SK-N-SH treated with all-trans-retinoic acid at 6 μM for 48 hours (cell line): Measurements from ENCODE around the gene LTBP4.

Source experiments
- ATAC-seq: fragments of 200-7000 bp; cut with Tn5 transposase; 3 replicates; pipeline ENCODE4 v1.9.1; 2020; ENCODE audit warnings: mild to moderate bottlenecking, moderate library complexity
- ARNTL ChIP-seq: fragments of 450-650 bp; formaldehyde crosslinking; IDR thresholded peaks from 2 replicates; pipeline ENCODE4 v1.5.0; 2020; ENCODE audit warnings: low read depth, mild to moderate bottlenecking, moderate library complexity, borderline replicate concordance
- BACH2 ChIP-seq: fragments of 250-450 bp; sonication (Bioruptor Pico); IDR thresholded peaks from 2 replicates; pipeline ENCODE4 v1.9.0; 2021; ENCODE audit warnings: mild to moderate bottlenecking, borderline replicate concordance
- CREB5 ChIP-seq: fragments of 250-450 bp; sonication (Bioruptor Pico); IDR thresholded peaks from 2 replicates; pipeline ENCODE4 v1.5.1; 2020; ENCODE audit warnings: low read depth, mild to moderate bottlenecking, moderate library complexity
- CSDC2 ChIP-seq: fragments of 250-450 bp; sonication (Bioruptor Pico); IDR thresholded peaks from 2 replicates; pipeline ENCODE4 v1.5.0; 2020; ENCODE audit warnings: mild to moderate bottlenecking, moderate library complexity
- GLIS3 ChIP-seq: fragments of 250-450 bp; sonication (Bioruptor Pico); IDR thresholded peaks from 2 replicates; pipeline ENCODE4 v1.5.0; 2020; ENCODE audit warnings: mild to moderate bottlenecking, moderate library complexity
- ISL1 ChIP-seq: fragments of 250-450 bp; sonication (Bioruptor Pico); IDR thresholded peaks from 2 replicates; pipeline ENCODE4 v2.1.2; 2022; ENCODE audit warnings: mild to moderate bottlenecking, moderate library complexity
- OSR1 ChIP-seq: fragments of 250-450 bp; sonication (Bioruptor Pico); IDR thresholded peaks from 2 replicates; pipeline ENCODE4 v1.8.0; 2022; ENCODE audit warnings: moderate library complexity, mild to moderate bottlenecking, inconsistent platforms
- PATZ1 ChIP-seq: fragments of 250-450 bp; sonication (Bioruptor Pico); IDR thresholded peaks from 2 replicates; pipeline ENCODE4 v1.8.0; 2020; ENCODE audit warnings: mild to moderate bottlenecking, moderate library complexity, borderline replicate concordance
- RARB ChIP-seq: fragments of 250-450 bp; sonication (Bioruptor Pico); IDR thresholded peaks from 2 replicates; pipeline ENCODE4 v1.8.0; 2021; ENCODE audit warnings: mild to moderate bottlenecking, moderate library complexity
- SNAI2 ChIP-seq: fragments of 250-450 bp; sonication (Bioruptor Pico); IDR thresholded peaks from 2 replicates; pipeline ENCODE4 v1.5.0; 2020; ENCODE audit warnings: mild to moderate bottlenecking, moderate library complexity
- TCF4 ChIP-seq: fragments of 250-450 bp; sonication (Bioruptor Pico); IDR thresholded peaks from 2 replicates; pipeline ENCODE4 v1.8.0; 2021; ENCODE audit warnings: mild to moderate bottlenecking, moderate library complexity, borderline replicate concordance
- TOX ChIP-seq: fragments of 250-450 bp; sonication (Bioruptor Pico); IDR thresholded peaks from 2 replicates; pipeline ENCODE4 v1.8.0; 2021; ENCODE audit warnings: mild to moderate bottlenecking, moderate library complexity, borderline replicate concordance
- TSHZ2 ChIP-seq: fragments of 250-450 bp; sonication (Bioruptor Pico); IDR thresholded peaks from 2 replicates; pipeline ENCODE4 v1.5.0; 2020; ENCODE audit warnings: mild to moderate bottlenecking, moderate library complexity
- ZFP3 ChIP-seq: fragments of 250-450 bp; sonication (Bioruptor Pico); IDR thresholded peaks from 2 replicates; pipeline ENCODE4 v1.5.0; 2020; ENCODE audit warnings: mild to moderate bottlenecking, moderate library complexity
- ZFP30 ChIP-seq: fragments of 450-650 bp; formaldehyde crosslinking; IDR thresholded peaks from 2 replicates; pipeline ENCODE4 v1.5.0; 2022; ENCODE audit warnings: mild to moderate bottlenecking, moderate library complexity
- ZNF70 ChIP-seq: fragments of 450-650 bp; formaldehyde crosslinking; IDR thresholded peaks from 2 replicates; pipeline ENCODE4 v1.5.0; 2020; ENCODE audit warnings: mild to moderate bottlenecking, moderate library complexity
- ZNF8 ChIP-seq: fragments of 450-650 bp; formaldehyde crosslinking; IDR thresholded peaks from 2 replicates; pipeline ENCODE4 v1.5.0; 2020; ENCODE audit warnings: mild to moderate bottlenecking, moderate library complexity
- TF ChIP-seq, protein P1 (sequence below): fragments of 250-450 bp; sonication (Bioruptor Pico); IDR thresholded peaks from 2 replicates; pipeline ENCODE4 v1.8.0; 2021; ENCODE audit warnings: low read depth, mild to moderate bottlenecking, moderate library complexity, borderline replicate concordance
- TF ChIP-seq, protein P2 (sequence below): fragments of 250-450 bp; sonication (Bioruptor Pico); IDR thresholded peaks from 2 replicates; pipeline ENCODE4 v1.5.1; 2021; ENCODE audit warnings: mild to moderate bottlenecking, moderate library complexity

The LTBP4 gene

DNA sequence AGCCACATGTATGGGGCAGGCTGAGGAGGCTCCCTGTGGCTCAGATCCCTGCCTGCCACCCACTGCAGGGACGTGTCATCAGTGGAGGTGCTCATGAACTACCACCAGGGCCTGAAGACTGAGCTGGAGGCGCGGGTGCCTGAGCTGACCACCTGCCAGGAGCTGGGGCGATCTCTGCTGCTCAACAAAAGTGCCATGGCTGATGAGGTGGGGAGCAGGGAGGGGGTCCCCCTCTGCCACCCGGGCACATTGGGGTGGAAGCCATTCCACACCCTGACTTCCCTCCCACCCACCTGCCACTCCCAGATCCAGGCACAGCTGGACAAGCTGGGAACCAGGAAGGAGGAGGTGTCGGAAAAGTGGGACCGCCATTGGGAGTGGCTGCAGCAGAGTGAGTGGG, 35.8 kb upstream of the LTBP4 start:
- TF ChIP-seq, protein P1, sequence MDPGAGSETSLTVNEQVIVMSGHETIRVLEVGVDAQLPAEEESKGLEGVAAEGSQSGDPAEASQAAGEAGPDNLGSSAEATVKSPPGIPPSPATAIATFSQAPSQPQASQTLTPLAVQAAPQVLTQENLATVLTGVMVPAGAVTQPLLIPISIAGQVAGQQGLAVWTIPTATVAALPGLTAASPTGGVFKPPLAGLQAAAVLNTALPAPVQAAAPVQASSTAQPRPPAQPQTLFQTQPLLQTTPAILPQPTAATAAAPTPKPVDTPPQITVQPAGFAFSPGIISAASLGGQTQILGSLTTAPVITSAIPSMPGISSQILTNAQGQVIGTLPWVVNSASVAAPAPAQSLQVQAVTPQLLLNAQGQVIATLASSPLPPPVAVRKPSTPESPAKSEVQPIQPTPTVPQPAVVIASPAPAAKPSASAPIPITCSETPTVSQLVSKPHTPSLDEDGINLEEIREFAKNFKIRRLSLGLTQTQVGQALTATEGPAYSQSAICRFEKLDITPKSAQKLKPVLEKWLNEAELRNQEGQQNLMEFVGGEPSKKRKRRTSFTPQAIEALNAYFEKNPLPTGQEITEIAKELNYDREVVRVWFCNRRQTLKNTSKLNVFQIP = no peak
- TF ChIP-seq TCF4 (CRISPR knock-in tag) = no peak
- no peak for TF ChIP-seq TOX (CRISPR knock-in tag)
- TF ChIP-seq PATZ1 = no peak
- TF ChIP-seq TSHZ2 (CRISPR knock-in tag) = no peak
- no peak for TF ChIP-seq CREB5
- TF ChIP-seq OSR1 (CRISPR knock-in tag) = no peak
- TF ChIP-seq BACH2 (CRISPR knock-in tag) = no peak
- no peak for TF ChIP-seq SNAI2 (CRISPR knock-in tag)
- no peak for TF ChIP-seq ZFP3 (CRISPR knock-in tag)
- no peak for TF ChIP-seq GLIS3
- no peak for TF ChIP-seq ZNF70
- ATAC-seq = no peak

GRCh38 chr19:40565910-40566495, 35.2 kb upstream of the LTBP4 start:
- TF ChIP-seq GLIS3 = no peak
- no peak for TF ChIP-seq ISL1 (CRISPR knock-in tag)
- TF ChIP-seq PATZ1 = no peak
- TF ChIP-seq ZNF70 = no peak
- no peak for TF ChIP-seq CSDC2 (CRISPR knock-in tag)
- TF ChIP-seq ARNTL = no peak
- TF ChIP-seq BACH2 (CRISPR knock-in tag) = no peak
- TF ChIP-seq TCF4 (CRISPR knock-in tag) = no peak
- no peak for TF ChIP-seq ZFP3 (CRISPR knock-in tag)
- no peak for ATAC-seq

DNA sequence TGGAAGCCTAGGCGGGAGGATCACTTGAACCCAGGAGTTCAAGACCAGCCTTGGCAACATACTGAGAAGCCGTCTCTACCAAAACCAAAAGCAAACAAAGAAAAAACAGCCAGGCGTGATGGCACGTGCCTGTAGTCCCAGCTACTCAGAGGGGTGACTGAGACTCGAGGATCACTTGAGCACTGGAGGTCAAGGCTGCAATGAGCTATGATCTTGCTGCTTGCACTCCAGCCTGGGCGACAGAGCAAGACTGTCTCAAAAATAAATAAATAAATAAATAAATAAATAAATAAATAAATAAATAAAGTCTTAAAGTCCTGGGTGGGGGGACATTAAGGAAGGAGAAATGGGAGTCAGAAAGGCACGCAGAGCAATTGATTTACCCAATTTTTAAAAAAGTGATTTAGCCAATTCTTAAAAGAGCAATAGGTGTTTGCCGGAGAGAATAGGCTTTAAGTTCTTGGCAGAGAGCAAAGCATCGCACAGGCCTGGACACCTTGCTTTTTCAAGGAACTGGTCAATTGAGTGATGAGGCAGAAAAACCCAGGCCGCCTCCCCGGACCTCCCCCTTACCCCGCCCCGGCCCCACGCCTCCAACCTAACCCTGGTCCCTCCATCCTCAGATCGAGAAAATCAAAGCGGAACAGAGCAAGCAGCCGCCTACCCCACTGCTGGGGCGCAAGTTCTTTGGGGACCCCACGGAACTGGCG, 34.0 kb upstream of the LTBP4 start:
- ATAC-seq = no peak
- TF ChIP-seq RARB (CRISPR knock-in tag) (no peak), ZNF8 (CRISPR knock-in tag) (no peak), TSHZ2 (CRISPR knock-in tag) (no peak), ZFP30 (no peak), CSDC2 (CRISPR knock-in tag) (no peak), PATZ1 (no peak), ARNTL (no peak), OSR1 (CRISPR knock-in tag) (no peak), ZFP3 (CRISPR knock-in tag) (no peak)
- TF ChIP-seq, protein P2, sequence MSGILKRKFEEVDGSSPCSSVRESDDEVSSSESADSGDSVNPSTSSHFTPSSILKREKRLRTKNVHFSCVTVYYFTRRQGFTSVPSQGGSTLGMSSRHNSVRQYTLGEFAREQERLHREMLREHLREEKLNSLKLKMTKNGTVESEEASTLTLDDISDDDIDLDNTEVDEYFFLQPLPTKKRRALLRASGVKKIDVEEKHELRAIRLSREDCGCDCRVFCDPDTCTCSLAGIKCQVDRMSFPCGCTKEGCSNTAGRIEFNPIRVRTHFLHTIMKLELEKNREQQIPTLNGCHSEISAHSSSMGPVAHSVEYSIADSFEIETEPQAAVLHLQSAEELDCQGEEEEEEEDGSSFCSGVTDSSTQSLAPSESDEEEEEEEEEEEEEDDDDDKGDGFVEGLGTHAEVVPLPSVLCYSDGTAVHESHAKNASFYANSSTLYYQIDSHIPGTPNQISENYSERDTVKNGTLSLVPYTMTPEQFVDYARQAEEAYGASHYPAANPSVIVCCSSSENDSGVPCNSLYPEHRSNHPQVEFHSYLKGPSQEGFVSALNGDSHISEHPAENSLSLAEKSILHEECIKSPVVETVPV (CRISPR knock-in tag) = no peak
